Measurements from ENCODE around the gene KCNK3. TPM values are rescaled to one million over a fixed set of nuclear protein-coding genes. Genes with fewer than 3 reads are reported as not detected.

The KCNK3 gene
- total and polyA plus RNA-seq, 10 of the 15 experiments (the other 5 are each of a cell fraction or from before 2014, with no cell fraction given) = 0.13 TPM; not detected in 9

GRCh38 chr2:26743852-26744251 is 51.3 kb downstream of the KCNK3 start:
- Histone ChIP-seq H3K36me3 (ENCODE audit: control insufficient read depth in 2 of 2, insufficient read depth in 2 of 2, low read length in 1 of 2) (no peaks in the 10 kb centered on the region), H3K27me3 (replicated peaks in 1 of 2; ENCODE audit: control insufficient read depth in 2 of 2, insufficient read depth in 2 of 2, low read length in 1 of 2) (no peaks in the 10 kb centered on the region), H3K4me1 (ENCODE audit: control insufficient read depth, insufficient read depth, low read length) (no peaks in the 10 kb centered on the region; the same call in 1 of the 2 replicates), H2AFZ (ENCODE audit: control insufficient read depth, low read depth, low read length) (no peak overlapping the region), H3K79me2 (ENCODE audit: control insufficient read depth, insufficient read depth, low read length) (no peaks in the 10 kb centered on the region), H3K9ac (ENCODE audit: control insufficient read depth, insufficient read depth, low read length) (no peak overlapping the region), H4K20me1 (ENCODE audit: control insufficient read depth, insufficient read depth) (no peaks in the 10 kb centered on the region; the same call in 1 of the 2 replicates), H3K4me3 (no peak overlapping the region), H3K4me2 (ENCODE audit: control insufficient read depth, insufficient read depth) (no peak overlapping the region), H3K27ac (ENCODE audit: control insufficient read depth, insufficient read depth) (no peak overlapping the region), H3K9me3 (replicated peaks; ENCODE audit: control insufficient read depth, insufficient read depth, low read length) (no peaks in the 10 kb centered on the region)
- BruUV-seq (replicated peaks) = no TSS peak
- CTCF ChIA-PET = interaction anchor here (0.9 to 8.5 kb wide), 7 partner anchors 8 to 241 kb away, joined by 3 to 156 read pairs (median 4); no protein-coding TSS in a partner anchor
- RAD21 ChIA-PET (ENCODE audit: unreplicated experiment) = interaction anchor here (1.1 kb wide), 1 partner anchor 137 kb away, joined by 5 read pairs; no protein-coding TSS in a partner anchor
- intact Hi-C loops (cut with micrococcal nuclease; ENCODE audit: unreplicated experiment) = loop anchor here (10.0 kb wide), 1 partner anchor 239 kb away; no protein-coding TSS in a partner anchor
- WGBS (ENCODE audit: insufficient coverage, insufficient replicate concordance, low lambda C conversion rate, missing lambda C conversion rate) = 17% methylated on average over 3 of the region's 3 CpGs
- in situ Hi-C loops (cut with MboI) = loop anchor here (5.0 kb wide), 1 partner anchor 142 kb away; no protein-coding TSS in a partner anchor
- POLR2A ChIA-PET = no interaction called here
- SMC1A ChIA-PET (ENCODE audit: uncharacterized antibody, unreplicated experiment) = interaction anchor here (1.2 to 6.5 kb wide), 4 partner anchors 11 to 139 kb away, joined by 3 to 53 read pairs (median 10); no protein-coding TSS in a partner anchor
- DNase-seq (ENCODE audit: low read depth, low spot score) = no peak
- no peak for ATAC-seq
- FAIRE-seq = no peak
- TF ChIP-seq SRF (IDR thresholded peaks at IDR 0.05; ENCODE audit: low read depth in 2 of 2, low read length in 2 of 2) (no peak), SREBF1 (IDR thresholded peaks at IDR 0.05; ENCODE audit: low read length) (no peak), SMARCA5 (IDR thresholded peaks at IDR 0.05) (no peak), SP1 (IDR thresholded peaks at IDR 0.05; ENCODE audit: low read depth, low read length) (no peak), CHD4 (IDR thresholded peaks at IDR 0.05) (no peak), JUND (IDR thresholded peaks at IDR 0.05; ENCODE audit: low read depth, low read length) (no peak), ZNF687 (IDR thresholded peaks at IDR 0.05) (no peak), HDAC6 (IDR thresholded peaks at IDR 0.05; ENCODE audit: unreplicated experiment) (no peak), E2F8 (IDR thresholded peaks at IDR 0.05; ENCODE audit: low read depth, partially characterized antibody) (no peak), PAX5 (IDR thresholded peaks at IDR 0.05; ENCODE audit: borderline replicate concordance, low read depth, low read length) (no peak), ZBTB40 (IDR thresholded peaks at IDR 0.05; ENCODE audit: borderline replicate concordance) (no peak), NR2C1 (IDR thresholded peaks at IDR 0.05) (no peak)
